Hematopoietic multipotent progenitor cell treated with erythropoietin and hydrocortisone succinate and interleukin-3 and kit ligand, for 6 days (in vitro differentiated cells): ENCODE results near the gene PTK6.
A peak's percentile ranks its signal among the peaks of the same experiment; 100 is the strongest.

Experiments
- DNase-seq: peaks from one replicate; pipeline ENCODE4 v3.0.0-alpha.2; 2015

PTK6 gene

DNA sequence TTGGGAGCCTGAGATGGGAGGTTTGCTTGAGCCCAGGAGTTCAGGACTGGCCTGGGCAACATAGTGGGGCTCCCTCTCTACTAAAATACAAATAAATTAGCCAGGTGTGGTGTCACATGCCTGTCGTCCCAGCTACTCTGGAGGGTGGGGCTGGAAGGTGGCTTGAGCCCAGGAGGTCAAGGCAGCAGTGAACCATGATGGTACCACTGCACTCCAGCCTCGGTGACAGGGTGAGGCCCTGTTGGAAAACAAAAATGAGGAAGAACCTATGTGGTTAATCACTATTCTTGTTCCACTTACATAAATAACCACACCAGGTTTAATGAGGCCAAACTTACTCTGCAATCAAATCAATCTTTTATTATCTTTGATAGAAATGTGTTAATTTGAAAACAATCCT lies 11.2 kb downstream of the PTK6 start:
- DNase-seq, result no peak

DNA sequence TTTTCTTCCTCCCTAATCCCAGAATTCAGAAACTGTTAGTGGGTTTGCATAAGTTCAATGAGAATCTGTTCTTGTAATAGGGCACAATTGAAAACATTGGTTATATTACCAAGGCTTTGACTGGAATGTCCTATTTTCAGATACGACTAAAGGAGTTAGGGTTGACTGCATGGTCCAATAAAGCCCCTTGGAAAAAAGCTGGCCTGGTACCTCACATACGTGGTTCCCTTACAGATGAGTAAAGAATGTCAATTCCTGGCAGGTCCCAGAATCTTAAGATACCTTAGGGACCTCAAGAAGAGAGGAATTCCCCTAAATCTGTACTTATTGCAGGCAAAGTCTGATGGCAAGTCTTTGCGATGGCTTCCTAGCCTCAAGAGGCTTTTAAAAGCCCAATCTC lies 12.0 kb downstream of the PTK6 start:
- no peak for DNase-seq

- DNase-seq, result no peak
Observed at GRCh38 chr20:63522981-63523611, 14.1 kb downstream of the PTK6 start.

- DNase-seq, result peak; percentile 60
Observed at GRCh38 chr20:63522091-63522868, 14.9 kb downstream of the PTK6 start.

DNA sequence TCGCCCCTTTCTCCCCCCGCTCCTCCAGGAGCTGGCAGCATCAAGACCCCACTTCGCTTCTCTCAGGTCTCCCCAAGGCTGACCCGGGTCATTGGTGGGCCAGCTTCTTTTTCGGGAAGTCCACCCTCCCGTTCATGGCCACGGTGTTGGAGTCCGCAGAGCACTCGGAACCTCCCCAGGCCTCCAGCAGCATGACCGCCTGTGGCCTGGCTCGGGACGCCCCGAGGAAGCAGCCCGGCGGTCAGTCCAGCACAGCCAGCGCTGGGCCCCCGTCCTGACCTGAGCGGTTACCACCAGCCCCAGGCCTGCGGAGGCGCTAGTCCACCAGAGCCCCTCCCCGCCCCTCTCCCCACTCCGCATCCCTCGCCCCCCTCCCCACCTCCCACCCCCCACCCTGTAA lies 15.6 kb downstream of the PTK6 start:
- DNase-seq, result no peak

- peak; percentile 82 for DNase-seq
Observed at GRCh38 chr20:63520934-63521601, 16.1 kb downstream of the PTK6 start.

- peak; percentile 86 for DNase-seq
Observed at GRCh38 chr20:63520504-63520933, 16.7 kb downstream of the PTK6 start, which contains the start of gene PPDPF. Gene PPDPF (plus strand): TSS chr20:63520765. CDS start chr20:63521309, 544 bp downstream.

GRCh38 chr20:63519668-63520503 lies 17.3 kb downstream of the PTK6 start:
- peak; percentile 55 for DNase-seq

- no peak for DNase-seq
Observed at GRCh38 chr20:63518946-63519667, 18.1 kb downstream of the PTK6 start.

DNA sequence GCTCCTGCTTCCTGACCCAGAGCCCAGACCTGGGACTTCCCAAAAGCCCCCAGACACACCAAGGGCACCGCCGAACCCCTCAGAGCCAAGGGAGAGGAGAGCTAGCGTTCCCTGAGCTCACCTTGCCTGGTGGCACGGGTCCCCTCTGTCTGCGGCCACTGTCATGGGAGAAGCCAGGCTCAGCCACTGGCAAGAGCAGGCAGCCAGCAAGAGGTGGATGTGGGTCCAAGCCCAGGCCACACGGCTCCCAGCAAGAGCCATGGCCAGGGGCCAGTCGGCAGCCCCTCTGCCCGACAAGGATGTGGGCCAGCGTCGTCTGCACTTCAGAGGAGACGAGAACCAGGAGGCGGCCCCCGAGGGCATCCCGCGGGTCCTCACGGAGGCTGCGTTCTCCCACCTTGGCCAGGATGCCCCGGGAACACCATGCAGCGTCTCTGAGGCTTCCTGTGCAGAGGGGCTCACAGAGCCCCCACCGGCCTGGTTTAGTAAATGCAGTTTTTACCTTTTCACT lies 18.8 kb downstream of the PTK6 start:
- DNase-seq, result no peak

- DNase-seq, result no peak
Observed at GRCh38 chr20:63517376-63518309, 19.5 kb downstream of the PTK6 start.

GRCh38 chr20:63514520-63514919 lies 22.7 kb downstream of the PTK6 start:
- DNase-seq, result peak; percentile 80

DNA sequence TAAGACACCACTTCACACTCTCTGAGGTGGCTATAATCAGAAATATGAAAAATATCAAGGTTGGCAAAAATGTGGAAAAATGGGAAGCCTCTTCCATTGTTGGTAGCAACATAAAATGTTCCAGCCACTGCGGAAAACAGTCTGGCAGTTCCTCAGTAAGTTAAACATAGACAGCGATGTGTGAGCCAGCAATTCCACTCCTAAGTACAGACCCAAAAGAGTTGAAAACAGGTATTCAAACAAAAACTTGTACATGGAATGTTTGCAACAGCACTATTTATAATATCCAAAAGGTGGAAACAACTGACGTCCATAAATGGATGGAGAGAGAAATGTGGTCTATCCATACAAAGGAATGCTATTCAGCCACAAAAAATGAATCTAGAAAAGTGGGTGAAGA lies 24.0 kb downstream of the PTK6 start:
- DNase-seq, result no peak

DNA sequence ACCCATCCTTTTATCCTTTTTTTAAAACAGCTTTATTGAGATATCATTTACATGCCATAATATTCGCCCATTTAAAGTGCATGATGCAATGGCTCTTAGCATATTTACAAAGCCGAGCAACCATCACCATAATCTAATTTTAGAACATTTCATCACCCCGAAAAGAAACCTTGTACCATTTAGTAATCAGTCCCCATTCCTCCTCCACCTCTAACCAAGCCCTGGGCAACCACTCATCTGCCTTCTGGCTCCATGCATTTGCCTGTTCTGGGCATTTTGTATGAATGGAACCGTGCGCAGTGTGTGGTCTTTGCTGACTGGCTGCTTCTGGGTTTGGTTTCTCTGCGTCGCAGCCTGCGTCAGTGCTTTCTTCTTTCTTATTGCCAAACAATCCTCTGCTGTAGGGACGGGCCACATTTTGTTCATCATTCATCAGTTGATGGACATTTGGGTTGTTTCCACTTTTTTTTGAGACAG lies 28.1 kb downstream of the PTK6 start:
- DNase-seq, result no peak

GRCh38 chr20:63508072-63508768 lies 29.0 kb downstream of the PTK6 start:
- no peak for DNase-seq

DNA sequence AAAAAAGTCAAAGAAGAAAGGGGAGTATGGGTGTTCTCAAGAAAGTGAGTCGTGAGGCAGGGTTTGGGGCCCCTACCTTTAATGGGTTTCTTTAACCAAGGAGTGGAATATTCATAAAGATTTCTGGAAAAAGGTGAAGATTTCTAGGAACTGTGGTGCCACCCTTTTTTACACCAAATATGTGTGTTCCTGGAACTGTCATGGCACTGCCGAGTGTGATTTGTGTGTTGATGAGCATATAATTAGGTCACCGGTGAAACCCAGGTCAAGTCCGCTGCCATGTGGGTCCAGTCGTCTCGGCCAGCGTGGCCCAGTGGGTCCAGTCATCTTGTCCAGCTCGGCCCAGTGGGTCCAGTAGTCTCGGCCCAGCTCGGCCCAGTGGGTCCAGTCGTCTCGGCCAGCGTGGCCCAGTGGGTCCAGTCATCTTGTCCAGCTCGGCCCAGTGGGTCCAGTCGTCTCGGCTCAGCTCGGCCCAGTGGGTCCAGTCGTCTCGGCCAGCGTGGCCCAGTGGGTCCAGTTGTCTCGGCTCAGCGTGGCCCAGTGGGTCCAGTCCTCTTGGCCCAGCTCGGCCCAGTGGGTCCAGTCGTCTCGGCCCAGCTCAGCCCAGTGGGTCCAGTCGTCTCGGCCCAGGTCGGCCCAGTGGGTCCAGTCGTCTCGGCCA lies 30.0 kb downstream of the PTK6 start:
- no peak for DNase-seq

- DNase-seq, result no peak
Observed at GRCh38 chr20:63505723-63506122, 31.5 kb downstream of the PTK6 start.

GRCh38 chr20:63505281-63505680 lies 31.9 kb downstream of the PTK6 start:
- DNase-seq, result no peak

DNA sequence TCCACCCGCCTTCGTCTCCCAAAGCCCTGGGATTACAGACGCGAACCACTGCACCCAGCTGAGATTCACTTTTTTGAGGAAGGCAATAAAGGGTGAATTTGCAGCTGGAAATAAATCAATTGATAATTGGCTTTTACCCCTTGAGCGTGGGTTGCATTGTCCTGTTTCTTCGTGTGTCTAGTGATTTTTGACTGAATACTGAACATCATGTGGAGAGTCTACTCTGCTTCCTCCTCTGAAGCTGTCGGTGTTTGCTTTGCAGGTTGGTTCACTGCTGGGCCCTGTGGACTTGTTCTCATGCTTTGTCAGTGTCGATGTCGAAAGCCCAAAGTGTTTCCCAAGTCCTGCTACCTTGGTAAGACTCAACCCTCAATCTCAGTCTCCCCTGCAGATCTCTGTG lies 32.5 kb downstream of the PTK6 start:
- no peak for DNase-seq

- DNase-seq, result no peak
Observed at GRCh38 chr20:63503524-63503923, 33.7 kb downstream of the PTK6 start.
